Kidney (tissue), 14 donors: ENCODE measurements around the gene NCKAP5. TPM values are rescaled to one million over a fixed set of nuclear protein-coding genes. Genes with fewer than 3 reads are reported as not detected.

Experiments
- DNase-seq, 5 donors: peaks; one replicate each; pipeline ENCODE4 v3.0.0-alpha.2; 2013 to 2020
- FAIRE-seq: peaks from 2 replicates; lab custom pipeline; 2012; peaks lifted over from hg19 to GRCh38; lab: Jason Lieb, UNC
- H3K27ac ChIP-seq, 2 donors: one replicate each; pipeline ENCODE4 v1.7.0; 2013; ENCODE audit warnings: low read depth in 2 of 2, low read length in 2 of 2, inconsistent platforms in 1 of 2
- H3K27me3 ChIP-seq: one replicate; pipeline ENCODE4 v1.7.1; 2013; ENCODE audit warnings: low read length, inconsistent platforms; ENCODE audit not compliant: control insufficient read depth, insufficient read depth
- H3K36me3 ChIP-seq, 3 donors: one replicate each; pipeline versions ENCODE4 v1.7.0 to v1.7.1; 2013; ENCODE audit warnings: low read length in 3 of 3, control low read depth in 1 of 3, inconsistent platforms in 1 of 3; ENCODE audit not compliant: insufficient read depth in 3 of 3, control insufficient read depth in 2 of 3
- H3K4me1 ChIP-seq, 3 donors: one replicate each; pipeline versions ENCODE4 v1.7.0 to v1.7.1; 2013; ENCODE audit warnings: low read length in 3 of 3, inconsistent platforms in 1 of 3, low read depth in 1 of 3; ENCODE audit not compliant: control insufficient read depth in 2 of 3, insufficient read depth in 2 of 3
- H3K4me3 ChIP-seq, 3 donors: one replicate each; pipeline versions ENCODE4 v1.7.0 to v1.8.1; 2013; ENCODE audit warnings: low read length in 3 of 3, control low read depth in 1 of 3, inconsistent platforms in 1 of 3
- H3K9ac ChIP-seq, 3 donors: one replicate each; pipeline versions ENCODE4 v1.7.0 to v1.7.1; 2013; ENCODE audit warnings: low read length in 3 of 3, control low read depth in 1 of 3, inconsistent platforms in 1 of 3
- H3K9me3 ChIP-seq, 3 donors: one replicate each; pipeline versions ENCODE4 v1.7.0 to v1.7.1; 2013; ENCODE audit warnings: low read length in 3 of 3, control low read depth in 1 of 3, inconsistent platforms in 1 of 3; ENCODE audit not compliant: control insufficient read depth in 2 of 3, insufficient read depth in 1 of 3
- intact Hi-C: fragments of 100-400 bp; cut with DNase I; formaldehyde crosslinking; loops from one replicate; pipeline ENCODE4 v1.11.1; 2022
- polyA plus RNA-seq: library from polyadenylated mRNA; stranded (reverse); fragments of 350-450 nt; fragmentation: Illumina TruSeq; extraction: RNeasy Lipid Tissue Mini Kit (QIAGEN cat#74804); gene quantifications from one replicate; pipeline ENCODE4 v1.2.3, GENCODE V29; 2014; ENCODE audit warnings: low read depth, low replicate concordance; ENCODE audit not compliant: insufficient read depth
- total RNA-seq: library from RNA; stranded (reverse); fragmentation: NEBNext Ultra II Directional; extraction: Animal tissue kit (Norgen Biotek cat#: 25700); gene quantifications from one replicate; pipeline ENCODE4 v1.2.1, GENCODE V29; 2021
- TF ChIP-seq, protein P1 (sequence below): IDR thresholded peaks from 3 replicates; pipeline ENCODE4 v1.5.1; 2012; ENCODE audit warnings: mild to moderate bottlenecking, moderate library complexity, borderline replicate concordance; ENCODE audit not compliant: insufficient read depth; ENCODE audit errors: extremely low read depth
- donor health status: control.
- donor health status: control.
- donor health status: control.
- donor health status: control.
- donor health status: control.
- donor health status: DM: yes; HTN: yes; CAD: no.
- donor health status: Normal renal cell carcinoma (clear cell type).

Gene NCKAP5
- total and polyA plus RNA-seq, 2 donors from 2014 or later: 1.8 to 2.9 TPM

DNA sequence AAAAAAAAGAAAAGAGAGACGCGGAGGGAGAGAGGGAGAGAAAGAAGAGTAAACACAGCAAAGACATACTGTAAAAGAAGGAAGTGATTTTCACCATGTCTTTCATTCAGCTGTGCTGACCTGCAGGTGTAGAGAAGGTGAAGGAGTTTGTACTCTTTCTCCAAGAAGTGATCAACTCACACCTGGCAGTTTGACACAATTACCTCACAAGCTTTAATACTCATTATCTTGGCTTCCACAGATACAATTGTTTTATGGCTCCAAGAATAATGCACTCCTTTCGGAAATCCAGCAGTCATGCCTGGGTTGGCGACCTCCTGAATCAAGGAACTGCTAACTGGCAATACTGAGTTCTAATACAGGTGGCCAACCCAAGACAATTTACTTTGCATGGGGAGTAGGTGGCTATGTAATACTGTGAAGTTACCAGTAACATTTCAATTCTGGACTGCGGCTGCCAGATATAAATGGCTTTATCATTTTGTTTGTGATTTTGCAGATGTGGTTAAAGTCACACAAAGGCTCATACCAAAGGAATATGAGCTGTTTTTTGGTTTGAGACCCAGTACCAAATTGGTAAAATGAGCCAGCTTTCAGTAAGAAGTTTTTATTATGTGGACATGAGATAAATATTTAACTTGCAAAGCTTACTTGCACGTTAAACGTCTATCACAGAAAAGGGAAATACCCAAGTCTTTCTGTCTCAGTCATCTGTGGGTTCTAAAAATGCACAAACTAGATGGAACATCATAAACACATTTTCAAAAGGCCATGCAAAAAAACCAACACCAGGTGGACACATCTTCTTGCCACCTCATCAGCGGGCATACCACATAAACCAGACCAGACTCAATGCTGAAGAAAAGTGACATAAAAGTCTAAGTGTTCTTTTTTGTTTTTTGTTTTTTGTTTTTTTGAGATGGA lies 69.3 kb downstream of the NCKAP5 start:
- Histone ChIP-seq H3K9me3 (no peaks in the 10 kb centered on the region), H3K9ac (no peak overlapping the region), H3K27ac (no peak overlapping the region), H3K36me3 (no peaks in the 10 kb centered on the region), H3K4me1 (peaks cover 7 to 44% (median 14%) of the 10 kb centered on the region in 3 donors), H3K27me3 (no peaks in the 10 kb centered on the region), H3K4me3 (no peak overlapping the region)
- DNase-seq (no peak), FAIRE-seq (no peak)
- TF ChIP-seq, protein P1, sequence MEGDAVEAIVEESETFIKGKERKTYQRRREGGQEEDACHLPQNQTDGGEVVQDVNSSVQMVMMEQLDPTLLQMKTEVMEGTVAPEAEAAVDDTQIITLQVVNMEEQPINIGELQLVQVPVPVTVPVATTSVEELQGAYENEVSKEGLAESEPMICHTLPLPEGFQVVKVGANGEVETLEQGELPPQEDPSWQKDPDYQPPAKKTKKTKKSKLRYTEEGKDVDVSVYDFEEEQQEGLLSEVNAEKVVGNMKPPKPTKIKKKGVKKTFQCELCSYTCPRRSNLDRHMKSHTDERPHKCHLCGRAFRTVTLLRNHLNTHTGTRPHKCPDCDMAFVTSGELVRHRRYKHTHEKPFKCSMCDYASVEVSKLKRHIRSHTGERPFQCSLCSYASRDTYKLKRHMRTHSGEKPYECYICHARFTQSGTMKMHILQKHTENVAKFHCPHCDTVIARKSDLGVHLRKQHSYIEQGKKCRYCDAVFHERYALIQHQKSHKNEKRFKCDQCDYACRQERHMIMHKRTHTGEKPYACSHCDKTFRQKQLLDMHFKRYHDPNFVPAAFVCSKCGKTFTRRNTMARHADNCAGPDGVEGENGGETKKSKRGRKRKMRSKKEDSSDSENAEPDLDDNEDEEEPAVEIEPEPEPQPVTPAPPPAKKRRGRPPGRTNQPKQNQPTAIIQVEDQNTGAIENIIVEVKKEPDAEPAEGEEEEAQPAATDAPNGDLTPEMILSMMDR: no peak
- intact Hi-C loops: no loop called here

DNA sequence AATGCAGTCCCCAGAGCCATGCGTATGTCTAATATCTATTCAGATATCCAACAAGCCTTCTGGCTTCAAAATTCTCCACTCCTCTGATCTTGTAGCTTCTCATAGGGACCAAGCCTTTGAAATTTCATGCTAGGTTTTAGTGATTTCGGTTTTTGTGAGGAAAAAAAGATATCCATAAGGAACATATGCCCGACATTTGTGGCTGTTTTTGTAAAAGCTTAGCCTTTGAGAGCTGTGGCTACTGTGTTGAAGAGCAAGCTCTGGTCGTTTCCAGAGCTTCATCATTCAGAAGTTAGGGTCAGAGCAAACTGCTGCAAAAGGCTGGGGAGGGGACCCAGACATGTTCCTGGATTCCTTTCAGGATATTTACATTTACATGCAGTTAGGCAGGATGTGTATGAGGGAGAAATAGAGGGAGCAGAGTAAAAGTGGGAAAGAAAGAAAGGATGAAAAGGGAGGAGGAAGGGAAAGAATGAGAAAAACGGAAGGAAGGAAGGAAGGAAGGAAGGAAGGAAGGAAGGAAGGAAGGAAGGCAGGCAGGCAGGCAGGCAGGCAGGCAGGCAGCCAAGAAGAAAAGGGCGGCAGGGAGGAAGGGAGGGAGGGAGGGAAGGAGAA lies 70.2 kb downstream of the NCKAP5 start:
- Histone ChIP-seq H3K36me3 (no peaks in the 10 kb centered on the region), H3K27ac (no peak overlapping the region), H3K4me1 (peaks cover 7 to 45% (median 12%) of the 10 kb centered on the region in 3 donors), H3K9ac (no peak overlapping the region), H3K4me3 (no peak overlapping the region), H3K9me3 (no peaks in the 10 kb centered on the region), H3K27me3 (no peaks in the 10 kb centered on the region)
- DNase-seq (no peak), FAIRE-seq (no peak)
- TF ChIP-seq, protein P1: no peak
- intact Hi-C loops: no loop called here

DNA sequence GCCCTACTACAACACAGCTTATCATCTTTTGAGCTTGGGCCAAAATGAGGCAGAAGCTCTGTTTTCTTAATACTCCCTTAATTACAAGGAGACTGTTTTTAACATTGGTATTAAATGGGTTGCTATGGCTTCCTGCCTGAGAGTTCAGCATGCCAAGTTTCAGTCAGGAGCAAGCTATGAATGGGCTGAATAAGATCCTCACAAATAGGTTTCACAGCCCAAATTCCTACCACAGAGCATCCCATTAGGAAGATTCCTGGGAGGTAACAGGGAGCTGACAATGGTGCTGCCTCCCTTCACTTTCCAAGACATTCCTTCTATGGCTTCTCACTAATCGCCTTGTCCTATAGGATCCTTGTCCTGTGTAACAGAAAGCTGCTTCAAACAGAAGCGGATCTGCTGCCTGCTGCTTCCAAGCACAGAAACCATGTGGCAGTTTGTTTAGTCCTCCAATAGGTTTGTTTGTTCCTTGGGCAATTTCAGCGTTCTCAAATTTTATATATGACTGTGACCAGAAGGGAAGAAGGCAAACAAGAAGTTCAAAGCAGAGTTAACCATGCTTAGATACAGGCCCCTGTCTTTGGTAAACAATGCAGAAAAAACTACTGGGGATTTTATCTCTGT lies 70.9 kb downstream of the NCKAP5 start:
- H3K4me3 ChIP-seq: no peak overlapping the region
- no peaks in the 10 kb centered on the region for H3K9me3 ChIP-seq
- no peaks in the 10 kb centered on the region for H3K27me3 ChIP-seq
- FAIRE-seq (no peak), DNase-seq (peak in 1 of 5 donors; percentile 27)
- no peak overlapping the region for H3K9ac ChIP-seq
- TF ChIP-seq, protein P1: no peak
- no peak overlapping the region for H3K27ac ChIP-seq
- H3K4me1 ChIP-seq: peaks cover 7 to 45% (median 11%) of the 10 kb centered on the region in 3 donors
- H3K36me3 ChIP-seq: no peaks in the 10 kb centered on the region
- intact Hi-C loops: no loop called here
